Stimulated activated CD8-positive, alpha-beta memory T cell treated with anti-CD3 and anti-CD28 coated beads, Interleukin-7, amount 100 ng/mL, for 1 hour (primary cell): ENCODE results near the gene RAD51B.
A peak's percentile ranks its signal among the peaks of the same experiment; 100 is the strongest.
"Not testable (repeated sequence)": the region's sequence is repeated elsewhere in the genome, so short reads cannot be mapped to it uniquely, and the experiment has no call there.

Experiments
- DNase-seq, 2 donors: peaks; one replicate each; pipeline ENCODE4 v3.0.0-alpha.2; 2020; ENCODE audit warnings: low read depth in 2 of 2

Gene RAD51B

DNA sequence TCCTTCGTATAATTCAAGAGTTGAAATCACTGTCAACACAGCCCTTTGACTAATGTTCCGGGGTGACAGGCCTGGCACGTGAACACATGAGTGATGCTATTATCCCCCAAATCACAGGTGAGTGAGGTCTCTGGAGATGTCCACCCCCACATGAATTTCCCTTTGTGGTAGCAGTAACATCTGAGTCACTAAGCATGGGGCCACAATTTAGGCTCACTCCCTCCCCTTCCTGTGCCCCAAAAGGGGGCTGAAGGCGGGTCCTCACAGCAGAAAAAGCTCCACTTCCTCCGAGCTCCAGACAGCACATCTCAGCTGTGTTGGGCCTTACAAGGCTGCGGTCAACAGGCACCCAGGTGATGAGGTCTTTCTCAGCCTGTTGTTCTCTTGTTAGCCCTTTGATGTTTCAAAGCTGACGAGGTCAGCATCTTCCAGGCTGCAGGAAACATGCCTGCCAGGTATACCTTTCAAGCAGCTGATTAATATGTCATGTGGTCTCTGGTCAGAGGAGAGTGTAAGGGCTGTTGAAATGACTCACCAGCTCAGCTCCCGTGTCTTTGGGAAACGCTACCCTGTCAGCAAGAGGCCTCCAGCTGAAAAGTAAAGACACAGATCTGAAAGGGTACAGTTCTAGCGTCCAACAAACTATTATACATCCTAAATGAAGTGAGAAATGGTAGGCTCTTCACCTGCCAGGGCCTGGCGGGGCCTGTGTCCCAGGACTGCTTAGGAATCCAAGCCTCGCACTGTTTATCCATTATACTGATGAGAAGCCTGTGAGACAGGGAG is 866.0 kb downstream of the RAD51B start:
- peak; percentile 48 to 57 for DNase-seq

DNA sequence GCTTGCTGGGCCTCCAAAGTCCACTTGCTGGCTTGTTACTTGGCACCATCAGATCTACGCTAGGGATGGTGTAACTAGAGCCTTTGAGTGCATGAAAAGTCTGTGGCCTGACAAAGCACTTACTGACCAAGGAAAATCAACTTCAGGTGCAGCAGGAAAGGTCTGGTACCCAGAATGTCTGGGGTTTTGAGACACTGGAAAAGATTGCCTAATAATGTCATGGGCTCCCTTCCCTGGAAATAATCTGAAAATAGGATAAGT is 866.6 kb downstream of the RAD51B start:
- DNase-seq = no peak

DNA sequence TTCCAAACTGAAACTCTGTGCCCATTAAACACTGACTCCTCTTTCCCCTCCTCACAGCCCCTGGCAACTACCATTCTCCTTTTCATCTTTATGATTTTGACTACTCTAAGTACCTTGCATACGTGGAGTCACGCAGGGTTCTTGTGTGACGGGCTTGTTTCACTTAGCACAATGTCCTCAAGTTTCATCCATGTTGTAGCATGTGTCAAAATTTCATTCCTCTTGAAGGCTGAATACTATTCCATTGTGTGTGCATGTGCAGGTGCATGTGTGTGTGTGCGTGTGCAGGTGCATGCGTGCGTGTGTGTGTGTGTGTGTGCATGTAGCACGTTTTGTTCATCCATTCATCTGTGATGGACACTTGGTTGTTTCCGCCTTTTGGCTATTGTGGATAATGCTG is 867.1 kb downstream of the RAD51B start:
- no peak for DNase-seq

DNA sequence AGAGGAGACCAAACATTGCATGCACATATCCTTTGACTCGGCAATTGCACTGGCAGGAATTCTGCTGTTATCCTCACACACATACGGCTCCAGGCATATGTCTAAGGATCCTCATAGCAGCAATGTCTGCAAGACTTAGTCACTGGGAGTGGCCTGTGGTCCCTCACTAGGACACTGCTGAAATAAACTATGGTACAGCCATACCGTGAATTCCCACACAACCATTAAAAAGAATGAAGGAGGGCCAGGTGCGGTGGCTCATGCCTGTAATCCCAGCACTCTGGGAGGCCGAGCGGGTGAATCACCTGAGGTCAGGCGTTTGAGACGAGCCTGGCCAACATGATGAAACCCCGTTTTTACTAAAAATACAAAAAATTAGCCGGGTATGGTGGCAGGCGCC is 868.2 kb downstream of the RAD51B start:
- DNase-seq = no peak

GRCh38 chr14:68688872-68689371 is 869.3 kb downstream of the RAD51B start:
- no peak for DNase-seq

GRCh38 chr14:68689511-68689910 is 869.9 kb downstream of the RAD51B start:
- no peak for DNase-seq

DNA sequence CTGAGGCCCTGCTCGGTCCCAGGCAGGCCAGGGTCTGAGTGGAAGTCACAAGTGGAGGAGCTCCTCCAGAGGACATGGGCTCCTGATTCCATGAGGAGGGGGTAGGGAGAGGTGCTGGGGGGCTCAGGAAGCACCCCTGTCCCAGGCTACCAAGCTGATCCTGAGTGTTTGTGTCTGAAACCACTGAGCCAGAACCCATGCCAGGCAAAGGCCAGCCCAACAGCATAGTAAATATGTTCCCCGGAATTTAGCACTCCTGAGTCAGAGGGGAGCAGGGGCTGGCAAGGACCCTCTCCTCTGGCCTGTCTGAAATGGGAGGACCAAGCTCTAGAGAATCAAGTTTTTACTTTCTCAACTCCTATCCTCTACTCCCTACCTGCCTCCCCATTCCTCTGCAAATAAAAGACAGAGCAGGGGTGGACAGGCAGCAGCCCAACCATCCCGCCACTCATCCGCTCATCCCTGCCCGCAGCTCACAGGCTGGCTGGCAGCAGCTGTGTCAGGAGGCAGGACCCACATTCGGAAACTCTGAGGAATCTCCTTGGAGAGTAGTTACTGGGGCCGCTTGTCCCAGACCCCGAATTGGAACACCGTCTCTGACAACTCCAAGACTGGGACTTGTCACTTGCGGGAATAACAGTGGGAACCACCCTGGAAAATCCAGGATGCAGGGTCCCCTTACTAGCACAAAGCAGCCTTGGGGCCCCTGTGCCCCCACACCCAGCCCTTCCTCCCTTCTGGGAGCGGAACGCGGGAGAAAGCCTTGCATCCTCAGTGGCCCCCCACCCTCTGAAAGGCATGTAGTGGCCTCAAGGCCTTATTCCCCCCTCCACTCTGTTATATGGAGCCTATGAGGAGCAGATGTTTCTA is 870.7 kb downstream of the RAD51B start:
- no peak for DNase-seq

- DNase-seq = no peak
These were observed 871.6 kb downstream of the RAD51B start for GRCh38 chr14:68691031-68691791.

- DNase-seq = no peak
These were observed 872.2 kb downstream of the RAD51B start for GRCh38 chr14:68691792-68692118.

DNA sequence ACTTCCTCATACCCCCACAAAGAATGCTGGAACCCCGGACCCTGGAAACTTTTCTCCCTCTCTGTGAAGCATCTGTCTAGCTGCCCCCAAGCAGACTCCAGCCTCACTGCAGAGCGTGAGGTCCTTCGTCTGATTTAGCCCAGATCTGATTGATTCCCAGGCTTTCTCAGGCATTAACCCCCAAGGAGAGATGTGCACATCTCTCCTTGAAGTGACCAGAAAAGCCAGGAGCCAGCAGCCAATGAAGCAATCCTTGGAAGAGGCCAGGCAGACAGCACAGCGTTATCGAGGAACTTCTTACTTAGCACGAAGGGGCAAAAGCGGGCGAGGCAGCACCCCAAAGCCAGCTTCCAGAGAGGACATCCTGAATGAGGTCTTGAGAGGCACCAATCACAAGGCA is 872.6 kb downstream of the RAD51B start:
- no peak for DNase-seq

DNA sequence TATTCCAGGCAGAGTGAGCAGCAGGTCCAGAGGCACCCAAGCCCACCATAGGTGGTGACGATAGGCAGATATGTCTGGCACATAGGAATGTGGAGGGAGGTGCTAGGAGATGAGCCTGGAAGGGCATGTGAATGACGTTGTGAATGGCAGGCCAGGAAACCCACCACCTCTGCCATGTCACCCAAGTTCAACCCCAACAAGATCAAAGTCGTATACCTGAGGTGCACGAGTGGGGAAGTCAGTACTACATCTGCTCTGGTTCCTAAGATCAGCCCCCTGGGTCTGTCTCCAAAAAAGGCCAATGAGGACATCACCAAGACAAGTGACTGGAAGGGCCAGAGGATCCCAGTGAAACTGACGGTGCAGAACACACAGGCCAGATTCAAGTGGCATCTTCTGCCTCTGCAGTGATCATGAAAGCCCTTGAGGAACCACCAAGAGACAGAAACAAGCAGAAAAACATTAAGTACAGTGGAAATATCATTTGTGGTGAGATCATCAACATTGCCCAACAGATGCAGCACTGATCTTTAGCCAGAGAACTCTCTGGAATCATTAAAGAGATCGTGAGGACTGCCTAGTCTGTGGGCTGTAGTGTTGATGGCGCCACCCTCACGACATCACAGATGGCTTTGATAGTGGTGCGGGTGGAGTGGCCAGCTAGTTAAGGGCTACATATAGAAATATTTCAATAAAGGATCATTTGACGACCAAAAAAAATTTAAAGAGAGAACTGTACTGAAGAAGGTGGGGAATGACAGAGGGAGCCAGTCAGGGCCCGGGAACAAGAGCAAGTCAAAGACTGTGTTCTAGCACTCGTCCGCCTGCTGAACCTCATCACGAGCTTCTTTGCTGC is 873.6 kb downstream of the RAD51B start:
- DNase-seq = no peak

- DNase-seq = no peak
These were observed 874.3 kb downstream of the RAD51B start for GRCh38 chr14:68693926-68694325.

GRCh38 chr14:68694516-68695235 is 875.1 kb downstream of the RAD51B start:
- DNase-seq = no peak

DNA sequence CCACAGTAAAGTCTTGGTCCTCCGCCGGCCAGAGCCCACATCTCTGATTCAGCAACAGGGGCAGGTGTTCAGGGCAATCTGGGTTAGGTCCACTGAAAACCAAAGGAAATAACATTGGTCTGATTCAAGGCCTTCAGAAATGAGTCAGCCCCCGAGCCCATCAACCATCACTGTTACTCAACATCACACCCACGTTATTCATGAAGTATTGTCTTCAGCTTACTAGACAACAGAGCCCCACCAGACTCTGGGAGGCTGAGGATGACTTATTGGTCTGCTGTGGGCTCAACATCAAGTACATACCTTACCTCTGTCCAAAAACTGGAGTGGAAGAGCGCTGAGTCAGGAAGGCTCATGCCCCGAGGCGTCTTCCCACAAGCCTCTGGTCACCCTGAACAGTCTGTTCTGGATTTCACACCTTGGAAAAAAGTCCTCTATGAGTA is 875.8 kb downstream of the RAD51B start:
- DNase-seq = peak in 1 of 2 donors; percentile 20

DNA sequence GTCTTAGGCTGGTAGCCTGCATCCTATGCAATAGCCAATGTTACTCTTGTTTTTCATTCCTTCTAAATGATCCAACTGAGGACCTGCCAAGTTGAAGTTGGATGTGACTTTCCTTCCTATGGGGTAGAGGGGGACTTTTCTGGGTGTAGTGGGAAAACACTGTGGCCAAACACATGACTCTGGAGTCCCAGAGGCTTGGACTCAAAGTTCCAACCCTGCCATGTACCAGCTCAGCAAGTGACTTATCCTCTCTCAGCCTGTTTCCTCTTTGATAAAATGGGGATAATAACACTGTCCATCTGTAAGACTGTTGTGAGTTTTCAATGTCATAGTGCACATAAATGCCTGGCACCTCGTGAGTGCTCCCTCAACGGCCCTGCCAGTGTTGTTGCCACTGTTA is 876.3 kb downstream of the RAD51B start:
- DNase-seq = no peak

- no peak for DNase-seq
These were observed 876.7 kb downstream of the RAD51B start for GRCh38 chr14:68696266-68696665.

- no peak for DNase-seq
These were observed 877.3 kb downstream of the RAD51B start for GRCh38 chr14:68696721-68697495.

- not testable (repeated sequence) for DNase-seq
These were observed 879.2 kb downstream of the RAD51B start for GRCh38 chr14:68698773-68699172.

DNA sequence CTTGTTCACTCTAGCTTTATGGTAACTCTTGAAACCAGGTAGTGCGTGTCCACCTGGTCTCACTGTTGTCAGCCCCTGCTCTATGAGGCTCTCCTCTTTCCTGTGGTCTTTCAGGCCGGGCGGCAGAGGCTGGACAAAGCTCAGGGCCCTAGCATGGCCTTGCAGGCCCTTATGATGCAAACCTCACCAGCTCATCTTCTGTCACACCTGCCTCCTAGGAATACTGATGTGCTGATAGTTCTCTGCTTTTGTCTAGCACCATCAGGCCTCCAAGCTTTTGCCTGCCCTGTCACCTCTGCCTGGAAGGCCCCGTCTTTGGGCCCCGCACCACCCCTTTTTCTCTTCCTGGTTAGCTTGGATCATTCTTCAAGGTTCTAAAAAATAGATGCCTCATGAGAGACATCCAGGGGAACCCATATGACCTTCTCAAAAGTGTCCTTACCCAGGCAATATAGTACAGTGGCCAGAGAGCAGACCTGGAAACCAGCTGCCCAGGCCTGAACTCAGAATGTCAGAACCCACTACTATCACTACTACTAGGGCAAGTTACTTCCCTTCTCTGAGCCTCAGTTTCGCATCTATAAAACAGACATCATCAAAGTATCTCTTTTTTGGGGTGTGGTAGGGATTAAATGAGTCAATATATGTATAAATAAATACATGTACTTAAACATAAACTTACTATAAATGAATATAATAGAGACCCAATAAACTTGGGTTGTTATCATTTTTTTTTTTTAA is 881.6 kb downstream of the RAD51B start:
- no peak for DNase-seq
